ENCODE data around the gene CEACAM16.

DNA sequence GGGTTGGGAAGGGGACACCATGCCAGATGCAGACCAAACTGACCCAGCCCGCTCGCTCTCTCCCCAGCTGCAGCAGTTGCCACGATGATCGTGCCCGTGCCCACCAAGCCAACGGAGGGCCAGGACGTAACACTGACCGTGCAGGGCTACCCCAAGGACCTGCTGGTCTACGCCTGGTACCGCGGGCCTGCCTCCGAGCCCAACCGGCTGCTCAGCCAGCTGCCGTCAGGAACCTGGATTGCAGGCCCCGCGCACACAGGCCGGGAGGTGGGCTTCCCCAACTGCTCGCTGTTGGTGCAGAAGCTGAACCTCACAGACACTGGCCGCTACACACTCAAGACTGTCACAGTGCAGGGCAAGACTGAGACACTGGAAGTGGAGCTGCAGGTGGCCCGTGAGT is 8.8 kb downstream of the CEACAM16 start:
- TF ChIP-seq POLR2A (IDR thresholded peaks at IDR 0.05; ENCODE audit: low read depth, low read length) (no peak), POLR2AphosphoS5 (IDR thresholded peaks at IDR 0.05; ENCODE audit: low read depth, low read length) (no peak), SPI1 (IDR thresholded peaks at IDR 0.05; ENCODE audit: low read depth, low read length) (no peak)
